ENCODE data around the gene NXPH4.

DNA sequence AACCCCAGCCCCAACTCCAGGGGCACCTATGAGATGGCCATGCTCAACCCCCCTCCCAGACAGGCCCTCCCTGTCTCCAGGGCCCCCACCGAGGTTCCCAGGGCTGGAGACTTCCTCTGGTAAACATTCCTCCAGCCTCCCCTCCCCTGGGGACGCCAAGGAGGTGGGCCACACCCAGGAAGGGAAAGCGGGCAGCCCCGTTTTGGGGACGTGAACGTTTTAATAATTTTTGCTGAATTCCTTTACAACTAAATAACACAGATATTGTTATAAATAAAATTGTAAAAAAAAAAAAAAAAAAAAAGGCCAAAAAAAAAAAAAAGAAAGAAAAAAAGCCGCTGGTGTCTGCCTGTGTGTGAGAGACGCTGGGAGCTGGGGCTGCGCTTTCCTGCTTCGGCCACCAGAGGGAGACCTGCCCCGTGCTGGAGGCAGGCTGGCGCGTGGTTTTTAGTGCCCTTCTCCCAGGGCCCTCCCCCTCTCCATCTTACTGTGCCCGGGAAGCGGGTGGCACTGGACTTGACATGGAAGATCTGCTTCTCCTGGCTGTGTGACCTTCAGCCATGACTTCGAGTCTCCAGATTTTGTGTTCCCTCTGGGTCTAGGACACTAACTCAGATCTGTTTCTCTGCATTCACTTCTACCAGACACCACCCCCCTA, 3.4 kb upstream of the NXPH4 start:
- TF ChIP-seq CTCF (conservative IDR thresholded peaks at IDR 0.05; ENCODE audit: low read depth, low read length): peak; percentile 95
- TF ChIP-seq EZH2 (IDR thresholded peaks at IDR 0.05; ENCODE audit: borderline replicate concordance, low read depth, low read length, poor library complexity, severe bottlenecking): no peak

Measured in A673 (cell line).